NCI-H2227 treated with DMSO at 0.1 percent for 48 hours (cell line): ENCODE measurements around the gene NPHP4.
A peak's percentile ranks its signal among the peaks of the same experiment; 100 is the strongest.
"Not testable (repeated sequence)": the region's sequence is repeated elsewhere in the genome, so short reads cannot be mapped to it uniquely, and the experiment has no call there.

Experiments used
- DNase-seq: peaks from one replicate; lab custom pipeline; 2025; lab: John Stamatoyannopoulos, UW

NPHP4 gene

GRCh38 chr1:5911871-5912271, 80.4 kb downstream of the NPHP4 start:
- DNase-seq: no peak

GRCh38 chr1:5911157-5911556, 81.1 kb downstream of the NPHP4 start:
- DNase-seq: peak; percentile 43

GRCh38 chr1:5910666-5911065, 81.6 kb downstream of the NPHP4 start:
- DNase-seq: no peak

- DNase-seq: no peak
Measured at GRCh38 chr1:5910276-5910620, 82.0 kb downstream of the NPHP4 start.

- DNase-seq: no peak
Measured at GRCh38 chr1:5909576-5910275, 82.5 kb downstream of the NPHP4 start.

- DNase-seq: no peak
Measured at GRCh38 chr1:5908461-5909375, 83.5 kb downstream of the NPHP4 start.

- no peak for DNase-seq
Measured at GRCh38 chr1:5907966-5908365, 84.3 kb downstream of the NPHP4 start.

GRCh38 chr1:5907386-5907785, 84.8 kb downstream of the NPHP4 start:
- no peak for DNase-seq

- no peak for DNase-seq
Measured at GRCh38 chr1:5906966-5907365, 85.3 kb downstream of the NPHP4 start.

- DNase-seq: no peak
Measured at GRCh38 chr1:5906116-5906515, 86.1 kb downstream of the NPHP4 start.

GRCh38 chr1:5905436-5905835, 86.8 kb downstream of the NPHP4 start:
- no peak for DNase-seq

- DNase-seq: no peak
Measured at GRCh38 chr1:5904551-5904950, 87.7 kb downstream of the NPHP4 start.

GRCh38 chr1:5903680-5904079, 88.5 kb downstream of the NPHP4 start:
- DNase-seq: no peak

- DNase-seq: no peak
Measured at GRCh38 chr1:5903031-5903430, 89.2 kb downstream of the NPHP4 start.

- DNase-seq: no peak
Measured at GRCh38 chr1:5901841-5902240, 90.4 kb downstream of the NPHP4 start.

- DNase-seq: no peak
Measured at GRCh38 chr1:5901150-5901549, 91.1 kb downstream of the NPHP4 start.

- DNase-seq: no peak
Measured at GRCh38 chr1:5898266-5898665, 94.0 kb downstream of the NPHP4 start.

GRCh38 chr1:5896706-5897660, 95.2 kb downstream of the NPHP4 start:
- DNase-seq: no peak

- DNase-seq: no peak
Measured at GRCh38 chr1:5895446-5896406, 96.5 kb downstream of the NPHP4 start.

- not testable (repeated sequence) for DNase-seq
Measured at GRCh38 chr1:5893699-5894278, 98.4 kb downstream of the NPHP4 start.

GRCh38 chr1:5892329-5892728, 99.9 kb downstream of the NPHP4 start:
- DNase-seq: no peak
